AG09309 (cell line): ENCODE results near the gene PAM16.

Experiments used
- DNase-seq: peaks from one replicate; pipeline ENCODE4 v3.0.0-alpha.2; 2010; ENCODE audit warnings: low read depth
- H3K4me3 ChIP-seq: 2 replicates; pipeline ENCODE4 v1.5.1; 2011; ENCODE audit warnings: mild to moderate bottlenecking, low read depth, low read length, moderate library complexity; ENCODE audit not compliant: control insufficient read depth
- CTCF ChIP-seq: IDR thresholded peaks from 2 replicates; pipeline ENCODE4 v1.5.1; 2011; ENCODE audit warnings: mild to moderate bottlenecking, low read depth, low read length, inconsistent platforms; ENCODE audit not compliant: insufficient read depth, control insufficient read depth; ENCODE audit errors: missing control alignments

The PAM16 gene

GRCh38 chr16:4332623-4333307, 18.4 kb downstream of the PAM16 start:
- DNase-seq = no peak
- H3K4me3 ChIP-seq = no peak overlapping the region

GRCh38 chr16:4332083-4332482, 19.0 kb downstream of the PAM16 start:
- H3K4me3 ChIP-seq = no peak overlapping the region
- no peak for DNase-seq
- no peak for TF ChIP-seq CTCF

More at GRCh38 chr16:4332623-4333307, 18.4 kb downstream of the PAM16 start:
- TF ChIP-seq CTCF = no peak

DNA sequence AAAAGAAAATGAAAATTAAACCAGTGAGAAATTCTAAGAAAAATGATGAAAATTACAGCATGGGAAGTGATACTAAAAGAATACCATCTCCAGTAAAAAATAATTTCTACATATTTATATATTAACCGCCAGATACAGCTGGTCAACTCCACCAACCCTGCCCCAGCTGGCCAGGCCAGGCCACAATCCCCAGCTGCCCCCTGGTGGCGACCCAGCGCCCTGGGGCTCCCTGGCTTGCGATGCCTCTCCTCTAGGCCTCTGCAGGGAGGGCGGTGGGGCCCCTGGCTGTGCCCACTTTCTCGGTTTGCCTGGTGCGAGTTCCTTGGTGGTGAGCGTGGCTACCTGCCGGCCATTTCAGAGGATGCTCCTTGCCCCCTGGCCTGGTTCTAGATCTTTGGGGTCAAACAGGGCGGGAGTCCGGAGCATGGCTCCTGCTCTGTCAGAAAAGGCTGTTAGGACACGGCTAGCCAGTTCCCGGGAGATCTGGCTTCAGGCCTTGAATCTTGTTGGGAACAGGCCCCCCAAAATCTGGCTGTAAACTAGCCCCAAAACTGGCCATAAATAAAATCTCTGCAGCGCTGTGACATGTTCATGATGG, 20.7 kb downstream of the PAM16 start:
- no peak for DNase-seq
- no peak overlapping the region for H3K4me3 ChIP-seq
- TF ChIP-seq CTCF = peak; percentile 99

- DNase-seq = no peak
- H3K4me3 ChIP-seq = no peak overlapping the region
- TF ChIP-seq CTCF = no peak
Measured at GRCh38 chr16:4328782-4329775, 22.0 kb downstream of the PAM16 start.

DNA sequence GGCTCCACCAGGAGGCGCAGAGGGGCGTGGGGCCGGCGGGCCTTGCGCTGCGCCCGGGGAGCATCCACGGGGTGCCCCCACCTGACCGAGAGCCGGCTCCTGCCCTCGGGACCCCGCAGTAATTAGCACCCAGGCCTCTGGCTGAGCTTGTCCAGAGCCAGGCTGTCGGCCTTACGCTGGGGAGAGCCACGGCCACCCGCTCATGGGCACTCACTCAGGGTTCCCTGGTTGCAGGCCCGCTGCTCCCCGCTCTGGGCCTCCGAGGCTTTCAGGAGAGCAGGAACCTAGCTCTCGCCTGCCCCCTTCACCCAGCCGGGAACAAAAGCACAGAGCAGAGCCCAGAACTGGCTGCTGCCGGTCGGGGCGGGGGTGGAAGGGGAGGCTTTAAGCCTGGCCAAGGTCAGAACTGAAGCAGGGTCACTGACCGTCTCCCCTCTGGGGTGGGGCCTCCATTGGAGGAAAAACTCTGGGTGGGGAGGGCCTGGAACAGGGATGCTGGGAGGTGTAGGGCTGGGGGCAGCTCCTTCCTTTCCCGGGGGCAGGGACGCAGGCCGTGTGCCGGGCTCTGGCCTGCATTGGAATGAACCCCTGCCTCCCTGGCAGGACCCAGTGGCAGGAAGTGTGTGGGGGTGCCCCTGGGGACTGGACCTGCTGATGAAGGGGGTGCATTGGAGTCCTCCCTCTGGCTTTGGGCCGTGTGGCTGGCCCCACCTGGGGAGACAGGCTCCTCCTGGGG, 22.9 kb downstream of the PAM16 start:
- TF ChIP-seq CTCF = peak; percentile 62
- no peak for DNase-seq
- H3K4me3 ChIP-seq = peak overlapping the region; percentile 15
